KMS-11 (cell line): ENCODE data around the gene ACACA.
A peak's percentile ranks its signal among the peaks of the same experiment; 100 is the strongest.
"Not testable (repeated sequence)": the region's sequence is repeated elsewhere in the genome, so short reads cannot be mapped to it uniquely, and the experiment has no call there.

ENCODE experiments used
- H2AFZ ChIP-seq: fragments of 200-600 bp; sonication (generic); 2 replicates; pipeline ENCODE4 v1.6.1; 2016; ENCODE audit warnings: antibody characterized with exemption, mixed run types, low read depth
- H3K27ac ChIP-seq: fragments of 200-600 bp; sonication (generic); 2 replicates; pipeline ENCODE4 v1.6.1; 2016; ENCODE audit warnings: mild to moderate bottlenecking, mixed run types
- H3K27me3 ChIP-seq: fragments of 200-600 bp; sonication (generic); 2 replicates; pipeline ENCODE4 v1.6.1; 2017; ENCODE audit warnings: mild to moderate bottlenecking, low read depth, mixed run types, moderate library complexity; ENCODE audit not compliant: insufficient read depth
- H3K36me3 ChIP-seq: fragments of 200-600 bp; sonication (generic); 2 replicates; pipeline ENCODE4 v1.6.1; 2017; ENCODE audit warnings: mild to moderate bottlenecking, mixed run types; ENCODE audit not compliant: insufficient read depth
- H3K4me1 ChIP-seq: fragments of 200-600 bp; sonication (generic); 2 replicates; pipeline ENCODE4 v1.6.1; 2016; ENCODE audit warnings: mild to moderate bottlenecking, low read depth, mixed run types; ENCODE audit not compliant: poor library complexity, severe bottlenecking
- H3K4me2 ChIP-seq: fragments of 200-600 bp; sonication (generic); 2 replicates; pipeline ENCODE4 v1.7.0; 2016; ENCODE audit warnings: mild to moderate bottlenecking, mixed run types
- H3K4me3 ChIP-seq: fragments of 200-600 bp; sonication (generic); IDR thresholded peaks from 2 replicates; pipeline ENCODE4 v1.6.1; 2017; ENCODE audit warnings: low read depth, low read length, mixed read lengths; ENCODE audit not compliant: insufficient read depth
- H3K79me2 ChIP-seq: fragments of 200-600 bp; sonication (generic); 2 replicates; pipeline ENCODE4 v1.6.1; 2016; ENCODE audit warnings: low read depth, mixed run types; ENCODE audit not compliant: insufficient read depth
- H3K9ac ChIP-seq: fragments of 200-600 bp; sonication (generic); 2 replicates; pipeline ENCODE4 v1.6.1; 2016; ENCODE audit warnings: mild to moderate bottlenecking, mixed run types
- H4K20me1 ChIP-seq: fragments of 200-600 bp; sonication (generic); 2 replicates; pipeline ENCODE4 v1.6.1; 2016; ENCODE audit warnings: mild to moderate bottlenecking, mixed run types; ENCODE audit not compliant: insufficient read depth
- CTCF ChIP-seq: fragments of 200-600 bp; sonication (generic); conservative IDR thresholded peaks from 2 replicates; pipeline ENCODE4 v1.6.1; 2017; ENCODE audit warnings: low read depth, mild to moderate bottlenecking, antibody characterized with exemption, low read length, moderate library complexity, mixed read lengths

ACACA gene

GRCh38 chr17:37417852-37418251, 11.2 kb upstream of the ACACA start:
- Histone ChIP-seq H3K4me1 (peaks cover 3% of the 10 kb centered on the region), H3K79me2 (0 out of 2 replicates have a peak, but pooled peaks cover 4% of the 10 kb centered on the region), H3K27ac (no peak overlapping the region), H3K36me3 (peaks cover 4% of the 10 kb centered on the region; the same call in 1 of the 2 replicates), H4K20me1 (no peaks in the 10 kb centered on the region), H3K4me3 (no peak overlapping the region), H3K4me2 (no peak overlapping the region), H2AFZ (no peak overlapping the region), H3K27me3 (no peaks in the 10 kb centered on the region), H3K9ac (no peak overlapping the region)
- no peak for TF ChIP-seq CTCF

GRCh38 chr17:37413875-37414519, 7.4 kb upstream of the ACACA start:
- Histone ChIP-seq H3K4me3 (no peak overlapping the region), H4K20me1 (no peaks in the 10 kb centered on the region), H3K4me2 (no peak overlapping the region), H3K79me2 (peaks cover 12% of the 10 kb centered on the region), H3K27me3 (no peaks in the 10 kb centered on the region), H3K4me1 (no peaks in the 10 kb centered on the region), H3K27ac (no peak overlapping the region), H2AFZ (no peak overlapping the region), H3K9ac (no peak overlapping the region), H3K36me3 (peaks cover 4% of the 10 kb centered on the region; the same call in 1 of the 2 replicates)
- TF ChIP-seq CTCF, result peak; percentile 42; the same call in 1 of the 2 replicates

- no peak overlapping the region for H3K4me2 ChIP-seq
- no peak overlapping the region for H3K4me3 ChIP-seq
- peaks cover 4% of the 10 kb centered on the region; the same call in 1 of the 2 replicates for H3K36me3 ChIP-seq
- no peak overlapping the region for H2AFZ ChIP-seq
- no peaks in the 10 kb centered on the region for H4K20me1 ChIP-seq
- no peak overlapping the region for H3K27ac ChIP-seq
- no peak for TF ChIP-seq CTCF
- H3K27me3 ChIP-seq, result no peaks in the 10 kb centered on the region
- peaks cover 12% of the 10 kb centered on the region for H3K4me1 ChIP-seq
- peaks cover 39% of the 10 kb centered on the region for H3K79me2 ChIP-seq
- H3K9ac ChIP-seq, result no peak overlapping the region
Measured at GRCh38 chr17:37410357-37410756, 3.7 kb upstream of the ACACA start.

- H2AFZ ChIP-seq, H3K27ac ChIP-seq, H3K4me3 ChIP-seq, H3K27me3 ChIP-seq, H3K36me3 ChIP-seq, H4K20me1 ChIP-seq: not testable (repeated sequence)
- Histone ChIP-seq H3K4me1 (peaks cover 24% of the 10 kb centered on the region), H3K79me2 (peaks cover 51% of the 10 kb centered on the region), H3K9ac (peak overlapping the region; percentile 88; the same call in 1 of the 2 replicates), H3K4me2 (peak overlapping the region; percentile 81; the same call in 1 of the 2 replicates)
Measured at GRCh38 chr17:37408145-37408479, 1.5 kb upstream of the ACACA start.

GRCh38 chr17:37405955-37406634, 541 bp downstream of the ACACA start:
- Histone ChIP-seq H2AFZ (peak overlapping the region; percentile 86), H3K79me2 (peaks cover 51% of the 10 kb centered on the region), H3K36me3 (no peaks in the 10 kb centered on the region), H4K20me1 (no peaks in the 10 kb centered on the region), H3K27me3 (no peaks in the 10 kb centered on the region), H3K9ac (peak overlapping the region; percentile 92), H3K4me2 (peak overlapping the region; percentile 90), H3K4me1 (peaks cover 24% of the 10 kb centered on the region), H3K27ac (peak overlapping the region; percentile 70), H3K4me3 (no peak overlapping the region)
- no peak for TF ChIP-seq CTCF

- not testable (repeated sequence) for H3K4me3 ChIP-seq, H4K20me1 ChIP-seq, H3K27me3 ChIP-seq, H3K36me3 ChIP-seq, H2AFZ ChIP-seq
- H3K9ac ChIP-seq, result peak overlapping the region; percentile 92; the same call in 1 of the 2 replicates
- peaks cover 24% of the 10 kb centered on the region for H3K4me1 ChIP-seq
- H3K79me2 ChIP-seq, result peaks cover 51% of the 10 kb centered on the region
- 0 out of 2 replicates have a peak overlapping the region, but pooled peaks have one; percentile 70 for H3K27ac ChIP-seq
- peak overlapping the region; percentile 90 for H3K4me2 ChIP-seq
Measured at GRCh38 chr17:37405522-37405921, 1.1 kb downstream of the ACACA start.
